ENCODE measurements around the gene CSNK2A3.
A peak's percentile ranks its signal among the peaks of the same experiment; 100 is the strongest.

Gene CSNK2A3

DNA sequence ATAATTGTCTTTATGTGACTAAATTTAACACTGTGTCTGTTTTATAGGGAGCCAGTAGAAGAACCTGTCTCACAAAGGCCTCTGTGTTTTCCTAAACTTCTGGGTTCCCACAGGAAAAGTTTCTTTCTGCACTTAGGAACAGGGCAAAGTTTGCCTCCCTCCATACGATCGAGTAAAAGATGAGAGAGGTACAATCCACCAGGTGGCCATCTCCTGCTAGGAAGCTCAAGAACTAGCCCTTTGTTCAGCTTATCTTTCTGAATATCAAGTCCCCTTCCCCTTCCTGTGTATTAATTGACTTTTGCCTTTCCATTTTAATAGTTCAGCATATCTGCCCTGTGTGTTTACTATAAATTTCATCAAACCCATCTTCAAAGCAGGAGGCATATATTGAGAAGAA, 18.0 kb downstream of the CSNK2A3 start:
- no peak for DNase-seq (ENCODE audit: low read depth)

DNA sequence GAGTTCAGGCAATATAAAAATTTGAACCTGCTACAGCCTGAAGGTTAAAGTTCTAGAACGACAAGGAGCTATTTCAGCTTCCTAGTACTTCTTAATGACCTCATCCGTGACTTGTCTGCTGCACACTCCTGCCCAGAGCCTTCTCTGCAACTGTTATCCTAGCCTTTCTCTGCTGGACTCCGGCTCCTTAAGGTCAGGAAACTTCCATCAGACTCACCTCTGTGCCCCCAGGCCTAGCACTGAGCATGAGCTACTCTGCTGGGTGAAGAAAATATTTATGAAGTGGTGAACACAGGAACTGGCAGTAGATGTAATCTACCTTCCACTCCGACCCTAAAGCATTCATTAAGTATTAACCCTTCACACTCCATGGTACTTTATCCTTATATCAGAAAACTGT, 18.4 kb downstream of the CSNK2A3 start:
- DNase-seq (ENCODE audit: low read depth): no peak

DNA sequence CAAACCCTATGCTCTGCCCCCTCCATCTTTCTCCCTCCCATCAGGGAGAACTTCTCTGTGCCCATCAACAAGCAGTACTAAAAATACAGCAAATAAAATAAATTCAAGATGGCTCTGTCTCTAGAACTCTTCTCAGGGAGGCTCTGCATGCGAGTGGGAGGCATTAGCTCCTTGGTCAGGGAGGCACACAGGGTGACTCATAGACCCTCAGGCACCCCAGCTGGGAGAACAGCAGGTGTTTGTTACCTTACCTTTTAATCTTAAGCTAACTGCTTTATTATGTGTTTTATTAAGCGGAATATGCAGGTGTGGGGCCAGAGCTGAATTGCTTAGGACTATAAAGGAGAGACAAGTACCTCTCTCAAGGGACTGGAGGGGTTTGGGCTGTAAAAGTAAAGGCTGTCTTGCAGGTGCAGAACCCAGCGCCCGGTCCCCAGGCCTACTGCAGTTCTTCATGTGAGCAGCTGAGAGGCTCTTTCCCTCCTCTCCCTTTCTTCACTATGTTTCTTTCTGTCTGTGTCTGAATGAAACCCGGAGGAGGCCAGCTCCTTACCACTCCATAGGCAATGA, 20.8 kb downstream of the CSNK2A3 start:
- DNase-seq (ENCODE audit: low read depth): no peak

DNA sequence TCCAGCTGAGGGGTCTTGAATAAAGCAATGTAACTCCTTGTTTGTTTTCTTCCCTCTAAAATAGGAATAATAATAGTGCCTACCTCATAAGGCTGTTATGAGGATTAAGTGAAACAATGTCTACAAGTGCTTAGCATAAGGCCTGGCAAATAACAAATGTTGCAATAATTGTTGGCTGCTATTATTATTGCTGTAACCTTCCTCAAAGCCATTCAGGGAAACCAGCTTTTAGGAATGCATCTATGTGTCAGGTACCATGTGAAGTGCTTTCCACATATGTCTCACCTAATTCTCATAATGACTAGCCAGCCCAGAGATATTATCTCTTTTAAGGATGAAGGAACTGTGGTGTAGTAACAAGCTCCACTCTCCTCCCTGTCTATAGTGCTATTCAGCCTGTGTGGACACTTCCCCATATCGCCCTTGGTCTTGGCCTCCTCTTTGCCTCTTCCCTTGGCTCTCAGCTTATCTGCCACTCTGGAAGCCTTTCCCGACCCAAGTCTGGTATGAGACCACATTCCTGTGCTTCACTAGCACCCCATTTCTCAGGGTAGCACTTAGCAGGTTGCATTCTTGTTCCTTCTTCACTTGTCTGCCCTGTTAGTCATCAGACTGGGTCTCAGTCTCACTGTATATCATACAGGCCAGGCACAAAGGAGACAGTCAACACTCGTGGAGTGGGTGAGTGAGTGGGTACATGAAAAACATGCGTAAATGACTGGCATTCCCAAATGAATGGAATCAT, 23.8 kb downstream of the CSNK2A3 start:
- no peak for DNase-seq (ENCODE audit: low read depth)

- DNase-seq (ENCODE audit: low read depth): no peak
Observed at GRCh38 chr11:11324090-11324489, 29.0 kb downstream of the CSNK2A3 start.

DNA sequence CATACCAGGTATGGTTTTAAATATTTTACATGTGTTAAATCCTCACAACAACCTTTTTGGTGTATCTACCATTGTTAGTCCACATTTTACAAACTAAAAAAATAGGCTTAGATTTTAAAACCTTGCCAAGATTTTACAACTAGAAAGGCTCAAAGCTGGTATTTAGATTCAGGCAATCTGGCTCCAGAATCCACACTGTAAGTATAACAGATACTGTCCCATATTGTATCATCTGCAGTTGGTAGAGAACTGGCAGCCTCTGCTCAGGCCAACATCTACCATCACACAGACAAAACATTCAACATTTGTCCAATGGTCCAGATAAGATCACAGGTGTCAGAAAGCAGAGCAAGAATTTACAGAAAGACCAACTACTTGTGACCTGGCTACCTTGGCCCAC, 30.9 kb downstream of the CSNK2A3 start:
- DNase-seq (ENCODE audit: low read depth): no peak

DNA sequence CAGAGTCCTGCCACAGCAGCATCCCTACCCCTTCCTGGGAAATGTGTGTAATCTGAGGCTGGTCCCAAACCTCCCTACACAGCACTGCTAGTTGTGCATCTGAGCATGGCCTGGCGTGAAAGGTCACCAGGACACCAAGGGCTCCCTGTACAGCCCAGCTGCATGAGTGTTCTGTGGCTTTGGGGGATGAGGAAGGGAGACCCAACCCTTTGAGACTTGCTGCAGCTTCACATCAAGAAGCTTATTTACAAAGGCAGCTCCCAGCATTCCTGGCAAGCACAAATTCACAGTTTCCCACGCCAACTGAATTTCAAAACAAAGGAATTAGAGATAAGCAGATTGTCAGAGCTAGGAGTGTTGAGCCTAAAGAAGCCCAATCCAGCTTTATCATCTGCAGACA, 32.2 kb downstream of the CSNK2A3 start:
- no peak for DNase-seq (ENCODE audit: low read depth)

- no peak for DNase-seq (ENCODE audit: low read depth)
Observed at GRCh38 chr11:11318961-11319360, 34.1 kb downstream of the CSNK2A3 start.

- DNase-seq (ENCODE audit: low read depth): no peak
Observed at GRCh38 chr11:11318461-11318860, 34.6 kb downstream of the CSNK2A3 start.

DNA sequence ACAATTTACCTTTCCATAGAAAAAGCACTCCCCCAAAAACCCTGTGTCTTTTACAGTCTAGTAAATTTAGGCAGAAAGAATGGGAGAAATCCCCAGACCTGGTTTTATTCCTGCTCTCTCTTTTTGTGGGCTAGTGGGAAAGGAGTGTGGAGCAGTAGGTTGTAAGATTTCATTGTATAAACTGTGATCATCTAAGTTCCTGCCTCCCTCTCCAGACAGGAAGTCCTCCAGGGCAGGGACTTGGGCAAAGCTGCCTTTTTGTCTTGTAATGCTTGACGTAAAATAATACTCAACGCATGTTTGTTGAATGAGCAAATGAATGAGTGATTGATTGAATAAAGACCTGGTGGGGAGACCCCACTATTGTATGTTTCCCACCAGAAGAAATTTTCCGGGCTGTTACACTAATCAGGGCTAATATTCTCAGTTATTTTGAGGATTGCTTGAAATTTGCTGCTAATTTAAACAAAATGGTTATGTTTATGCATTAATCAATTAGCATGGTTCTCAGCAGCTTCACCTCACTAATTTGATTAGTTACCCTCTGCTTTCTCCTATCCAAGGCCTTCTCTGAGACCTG, 36.3 kb downstream of the CSNK2A3 start:
- DNase-seq (ENCODE audit: low read depth): no peak

- no peak for DNase-seq (ENCODE audit: low read depth)
Observed at GRCh38 chr11:11313902-11314692, 39.0 kb downstream of the CSNK2A3 start.

DNA sequence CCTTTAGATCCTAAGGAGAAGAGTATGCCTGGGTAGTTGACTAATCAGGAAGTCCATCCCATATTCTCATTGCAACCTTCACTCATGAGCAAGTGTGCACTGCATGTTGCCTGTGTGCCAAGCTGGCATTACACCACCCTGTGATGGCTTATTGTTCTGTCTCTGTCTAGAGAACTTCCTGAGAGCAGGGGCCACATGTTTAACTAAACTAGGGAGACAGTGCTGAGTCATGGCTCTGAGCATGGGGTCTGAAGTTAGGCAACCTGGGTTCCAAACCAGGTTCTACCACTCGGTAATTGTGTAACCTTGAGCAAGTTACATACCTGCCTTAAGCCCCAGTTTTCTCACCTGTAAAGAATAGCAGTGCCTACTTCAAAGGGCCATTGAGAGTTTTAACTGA, 39.6 kb downstream of the CSNK2A3 start:
- DNase-seq (ENCODE audit: low read depth): peak; percentile 19

DNA sequence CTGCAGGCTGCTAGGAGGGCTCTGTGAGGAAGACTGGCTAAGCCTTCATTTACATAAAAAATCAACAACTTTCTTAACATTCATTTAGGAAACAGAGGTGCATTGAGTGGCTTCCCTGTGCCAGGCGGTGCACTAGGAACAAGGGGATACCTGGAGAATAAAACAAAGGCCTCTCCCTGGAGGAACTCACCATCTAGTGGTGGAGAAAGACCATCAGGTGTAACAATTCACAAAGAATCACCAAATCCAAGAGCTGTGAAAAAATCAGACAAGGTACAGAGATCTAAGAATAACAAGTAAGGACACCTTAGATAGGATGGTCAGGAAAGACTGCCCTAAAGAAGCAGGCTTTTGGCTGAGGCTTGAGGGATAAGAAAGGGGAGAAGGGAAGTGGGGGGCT, 40.3 kb downstream of the CSNK2A3 start:
- no peak for DNase-seq (ENCODE audit: low read depth)

DNA sequence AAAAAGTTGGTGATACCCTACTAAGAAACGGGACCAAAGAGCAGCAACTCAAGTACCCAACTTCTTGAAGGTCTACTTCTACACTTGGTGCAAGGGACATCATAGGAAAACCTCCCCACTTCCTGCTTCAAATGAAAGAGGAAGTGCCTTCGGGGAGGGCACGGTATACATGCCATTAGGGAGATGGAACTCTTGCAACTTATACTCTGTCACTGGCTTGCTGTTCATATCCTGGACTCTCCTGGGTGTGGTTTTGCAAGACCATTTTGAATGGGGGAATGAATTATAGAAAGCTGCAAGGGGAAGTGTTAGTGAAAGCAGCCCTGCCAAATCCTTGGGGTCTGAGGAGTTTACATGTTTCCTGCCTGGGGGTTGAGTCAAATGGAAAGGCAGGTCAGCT, 41.9 kb downstream of the CSNK2A3 start:
- DNase-seq (ENCODE audit: low read depth): no peak

DNA sequence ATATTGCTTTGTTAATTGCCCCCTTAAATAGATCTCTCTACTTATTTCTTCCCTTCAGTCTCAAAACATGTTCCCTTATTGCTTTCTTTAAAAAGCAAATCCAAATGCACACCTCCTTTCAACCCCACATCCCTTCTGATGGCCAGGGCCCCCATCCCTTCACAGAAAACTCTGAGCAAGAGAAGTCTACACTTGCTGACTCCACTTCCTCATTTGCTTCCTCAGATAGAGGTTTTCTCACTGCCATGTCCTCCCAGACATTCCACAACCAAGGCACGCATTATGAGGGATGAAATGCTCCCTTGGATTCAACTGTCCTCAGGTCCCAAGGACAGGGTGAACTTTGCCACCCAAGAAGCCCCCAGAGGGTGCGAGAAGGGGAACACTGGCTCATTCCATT, 43.1 kb downstream of the CSNK2A3 start:
- DNase-seq (ENCODE audit: low read depth): no peak

DNA sequence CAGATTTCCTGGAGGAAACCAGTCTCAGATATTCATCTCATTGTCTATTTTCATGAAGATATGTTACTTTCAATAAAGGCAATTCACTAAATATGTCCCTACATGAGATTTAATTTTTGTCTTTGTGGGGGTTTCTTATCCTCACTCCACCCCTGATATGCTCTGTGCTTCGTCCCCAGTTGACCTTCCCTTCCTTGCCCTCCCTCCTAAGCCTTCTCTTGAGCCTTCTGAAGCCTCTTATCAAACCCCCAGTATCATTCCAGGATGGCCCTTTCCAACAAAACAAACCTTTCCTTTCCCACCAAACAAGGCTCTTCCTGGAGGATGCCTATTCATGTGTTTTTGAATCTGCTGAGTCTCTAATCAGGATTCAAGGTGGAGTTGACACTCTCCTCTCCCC, 44.8 kb downstream of the CSNK2A3 start:
- DNase-seq (ENCODE audit: low read depth): no peak

DNA sequence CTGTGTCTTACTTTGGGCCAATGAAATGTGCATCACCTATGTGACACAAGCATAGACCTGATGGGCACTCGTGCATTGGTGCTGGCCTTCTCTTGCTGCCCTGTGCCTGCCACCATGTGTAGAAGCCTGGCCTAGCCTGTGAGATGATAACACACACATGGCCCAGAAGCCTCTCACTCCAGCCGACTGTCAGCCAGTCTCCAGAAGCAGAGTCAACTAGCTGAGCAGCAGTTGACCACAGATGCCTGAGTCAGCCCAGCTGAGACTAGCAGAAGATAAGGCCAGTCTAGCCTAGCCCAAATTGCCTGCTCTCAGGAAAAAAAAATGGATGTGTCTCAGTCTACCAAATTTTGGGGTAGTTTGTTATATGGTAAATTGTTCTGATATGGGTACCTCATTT, 46.2 kb downstream of the CSNK2A3 start:
- DNase-seq (ENCODE audit: low read depth): no peak

- DNase-seq (ENCODE audit: low read depth): no peak
Observed at GRCh38 chr11:11304550-11304949, 48.5 kb downstream of the CSNK2A3 start.

- DNase-seq (ENCODE audit: low read depth): no peak
Observed at GRCh38 chr11:11302565-11302964, 50.5 kb downstream of the CSNK2A3 start.

Data from HS-5 (cell line).